GM12878 (cell line): Measurements from ENCODE around the gene ZSWIM3. TPM values are rescaled to one million over a fixed set of nuclear protein-coding genes. Genes with fewer than 3 reads are reported as not detected.

ENCODE experiments used
- ATAC-seq: fragments of 200-7000 bp; cut with Tn5 transposase; 3 replicates; pipeline ENCODE4 v1.9.1; 2020; ENCODE audit warnings: mild to moderate bottlenecking, moderate library complexity
- BruUV-seq: library from RNA; stranded (reverse); fragments of 400-500 nt; replicated peaks from 2 replicates; lab custom pipeline; 2021; lab: Mats Ljungman, UMichigan
- CTCF ChIA-PET: fragments of 300-600 bp; sonication (Branson Sonifier 250); formaldehyde crosslinking; extraction: SDS; loops from one replicate; lab custom pipeline; 2021; ENCODE audit warnings: inconsistent platforms; lab: Yijun Ruan, JAX
- POLR2A ChIA-PET: fragments of 350-600 bp; formaldehyde crosslinking; extraction: SDS; loops from one replicate; lab custom pipeline; 2021; ENCODE audit warnings: inconsistent platforms; lab: Charles Lee
- RAD21 ChIA-PET: fragments of 300-600 bp; sonication (Branson Sonifier 250); formaldehyde crosslinking; loops from one replicate; lab custom pipeline; 2023; ENCODE audit warnings: antibody characterized with exemption; ENCODE audit not compliant: unreplicated experiment; lab: Charles Lee
- SMC1A ChIA-PET: fragments of 300-600 bp; sonication (Branson Sonifier 250); formaldehyde crosslinking; loops from one replicate; lab custom pipeline; 2023; ENCODE audit not compliant: unreplicated experiment, uncharacterized antibody; lab: Charles Lee
- DNase-seq: peaks from one replicate; pipeline ENCODE4 v3.0.0-alpha.2; 2011; ENCODE audit warnings: low read depth, low spot score
- FAIRE-seq: peaks from 3 replicates; lab custom pipeline; 2011; peaks lifted over from hg19 to GRCh38; lab: Jason Lieb, UNC
- H2AFZ ChIP-seq: 2 replicates; pipeline ENCODE4 v1.6.0; 2011; ENCODE audit warnings: low read depth, low read length, control low read depth; ENCODE audit not compliant: control insufficient read depth
- H3K27ac ChIP-seq: 2 replicates; pipeline ENCODE4 v1.5.1; 2011; ENCODE audit warnings: control low read depth; ENCODE audit not compliant: control insufficient read depth, insufficient read depth
- H3K27me3 ChIP-seq, 2 experiments: replicated peaks in 1 of 2; 2 replicates each; pipeline versions ENCODE4 v1.6.0 to v1.6.1; 2011; ENCODE audit warnings: low read length in 1 of 2; ENCODE audit not compliant: control insufficient read depth in 2 of 2, insufficient read depth in 2 of 2
- H3K36me3 ChIP-seq, 2 experiments: 2 replicates each; pipeline ENCODE4 v1.5.1; 2011; ENCODE audit warnings: low read length in 1 of 2; ENCODE audit not compliant: control insufficient read depth in 2 of 2, insufficient read depth in 2 of 2
- H3K4me1 ChIP-seq: 2 replicates; pipeline ENCODE4 v1.6.1; 2011; ENCODE audit warnings: mild to moderate bottlenecking, low read length, moderate library complexity, mixed read lengths; ENCODE audit not compliant: control insufficient read depth, insufficient read depth
- H3K4me2 ChIP-seq: 2 replicates; pipeline ENCODE4 v1.6.0; 2011; ENCODE audit warnings: control low read depth; ENCODE audit not compliant: control insufficient read depth, insufficient read depth
- H3K4me3 ChIP-seq: fragments of 200-600 bp; sonication (generic); 2 replicates; pipeline ENCODE4 v1.5.1; 2016
- H3K79me2 ChIP-seq: 2 replicates; pipeline ENCODE4 v1.6.0; 2011; ENCODE audit warnings: low read length; ENCODE audit not compliant: control insufficient read depth, insufficient read depth
- H3K9ac ChIP-seq: 2 replicates; pipeline ENCODE4 v1.8.0; 2011; ENCODE audit warnings: low read length, control low read depth, mixed read lengths; ENCODE audit not compliant: control insufficient read depth, insufficient read depth
- H3K9me3 ChIP-seq: replicated peaks from 3 replicates; pipeline ENCODE4 v1.5.1; 2011; ENCODE audit warnings: mild to moderate bottlenecking, low read length; ENCODE audit not compliant: control insufficient read depth, insufficient read depth
- H4K20me1 ChIP-seq: 2 replicates; pipeline ENCODE4 v1.6.0; 2011; ENCODE audit not compliant: control insufficient read depth, insufficient read depth
- BCL11A ChIP-seq: IDR thresholded peaks from 2 replicates; pipeline ENCODE4 v1.6.1; 2011; ENCODE audit warnings: low read depth, low read length
- CHD1 ChIP-seq: IDR thresholded peaks from 2 replicates; pipeline ENCODE4 v1.6.1; 2012; ENCODE audit warnings: low read depth, low read length, improper control_type of control experiment
- EZH2 ChIP-seq: IDR thresholded peaks from 2 replicates; pipeline ENCODE4 v1.6.1; 2012; ENCODE audit warnings: low read depth, mild to moderate bottlenecking, control low read depth, inconsistent platforms, low read length, borderline replicate concordance; ENCODE audit not compliant: control insufficient read depth
- HCFC1 ChIP-seq: fragments of 150-350 bp; IDR thresholded peaks from 2 replicates; pipeline ENCODE4 v1.6.1; 2014; ENCODE audit warnings: low read length
- HSF1 ChIP-seq: fragments of 150-350 bp; IDR thresholded peaks from 2 replicates; pipeline ENCODE4 v1.6.1; 2014; ENCODE audit warnings: mild to moderate bottlenecking, low read depth, low read length
- IRF4 ChIP-seq: IDR thresholded peaks from 2 replicates; pipeline ENCODE4 v1.6.1; 2011; ENCODE audit warnings: low read depth, low read length
- POLR2AphosphoS2 ChIP-seq: IDR thresholded peaks from 2 replicates; pipeline ENCODE4 v1.6.1; 2011; ENCODE audit warnings: low read depth, mild to moderate bottlenecking, low read length, improper control_type of control experiment, moderate library complexity
- SIX5 ChIP-seq: IDR thresholded peaks from 2 replicates; pipeline ENCODE4 v1.6.1; 2011; ENCODE audit warnings: mild to moderate bottlenecking, low read depth, low read length, moderate library complexity; ENCODE audit not compliant: severe bottlenecking
- SPI1 ChIP-seq: IDR thresholded peaks from 2 replicates; pipeline ENCODE4 v1.6.1; 2011; ENCODE audit warnings: low read depth, mild to moderate bottlenecking, low read length, moderate library complexity, borderline replicate concordance; ENCODE audit not compliant: insufficient read depth
- TCF12 ChIP-seq: IDR thresholded peaks from 2 replicates; pipeline ENCODE4 v1.6.1; 2011; ENCODE audit warnings: low read depth, mild to moderate bottlenecking, low read length
- ZBTB11 ChIP-seq: fragments of 450-650 bp; formaldehyde crosslinking; IDR thresholded peaks from 2 replicates; pipeline ENCODE4 v1.5.0; 2022; ENCODE audit warnings: mild to moderate bottlenecking, missing genetic modification characterization
- ZNF24 ChIP-seq: fragments of 450-650 bp; IDR thresholded peaks from 2 replicates; pipeline ENCODE4 v1.6.1; 2017; ENCODE audit warnings: antibody characterized with exemption, mild to moderate bottlenecking
- ZSCAN29 ChIP-seq: fragments of 450-650 bp; IDR thresholded peaks from 2 replicates; pipeline ENCODE4 v1.6.1; 2017; ENCODE audit warnings: mild to moderate bottlenecking, moderate library complexity
- WGBS: methylation state at CpG from one replicate; pipeline ENCODE4 v1.1.6; 2016; ENCODE audit warnings: low lambda C conversion rate; ENCODE audit not compliant: insufficient replicate concordance, insufficient coverage; ENCODE audit errors: missing lambda C conversion rate; 5-methylcytosine and 5-hydroxymethylcytosine counted together
- in situ Hi-C: fragments of 300-500 bp; cut with MboI; formaldehyde crosslinking; loops from 9 replicates; pipeline ENCODE4 v1.14.3; 2018; ENCODE audit warnings: mixed read lengths
- intact Hi-C: fragments of 100-400 bp; cut with micrococcal nuclease; formaldehyde crosslinking; loops from one replicate; pipeline ENCODE4 v1.14.2; 2022; ENCODE audit not compliant: unreplicated experiment
- polyA plus RNA-seq, 11 experiments: library from polyadenylated mRNA; depleted of rRNA in 4 of 11; unstranded in 6 of 11; stranded (reverse) in 5 of 11; fragments of >200 nt; fragmentation: Nextera tagmentation in 4 of 11; fragmentation: Illumina TruSeq in 1 of 11; extraction: Ambion mirVana in 4 of 11; extraction: Trizol in 1 of 11; gene quantifications; 1 replicate in 1 of 11; 2 replicates in 10 of 11; pipeline versions ENCODE4 v1.2.1 to v1.2.3, GENCODE V29; 2011 to 2016; ENCODE audit warnings: inconsistent platforms in 2 of 11, missing spikeins in 2 of 11, low read depth in 1 of 11
- total RNA-seq, 4 experiments: library from RNA; depleted of rRNA in 3 of 4; stranded (reverse); fragments of >200 nt in 3 of 4; fragmentation: Illumina TruSeq in 1 of 4; extraction: Trizol in 1 of 4; gene quantifications; 2 replicates each; pipeline versions ENCODE4 v1.2.1 to v1.2.3, GENCODE V29; 2013 to 2021
- TF ChIP-seq, protein P1 (sequence below): IDR thresholded peaks from 2 replicates; pipeline ENCODE4 v1.6.1; 2011; ENCODE audit warnings: low read depth, mild to moderate bottlenecking, low read length, moderate library complexity, borderline replicate concordance; ENCODE audit errors: extremely low read depth
- TF ChIP-seq, protein P2 (sequence below): fragments of 450-650 bp; conservative IDR thresholded peaks from 2 replicates; pipeline ENCODE4 v1.6.1; 2017; ENCODE audit warnings: mild to moderate bottlenecking, moderate library complexity

The ZSWIM3 gene
- total and polyA plus RNA-seq, 10 of the 15 experiments (the other 5 are each of a cell fraction or from before 2014, with no cell fraction given): 1.6 to 5.1 (median 4.2) TPM

DNA sequence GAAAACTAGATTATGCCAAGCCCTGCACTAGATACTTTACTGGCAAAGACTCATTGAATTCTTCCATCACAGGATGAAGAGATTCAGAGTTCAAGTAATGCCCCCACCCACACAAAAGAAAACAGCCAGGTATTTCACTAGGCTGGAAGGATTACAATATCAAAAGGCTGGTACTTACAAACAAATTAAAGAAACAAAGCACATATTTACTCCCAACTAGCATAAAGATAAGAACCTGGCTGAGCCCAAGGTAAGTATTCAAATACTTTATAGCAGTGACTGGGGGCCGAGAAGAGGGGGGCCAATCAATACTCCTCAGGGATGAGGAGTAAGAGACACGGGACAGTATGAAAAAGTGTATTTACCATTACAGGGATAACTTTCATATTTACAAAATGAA is 3.9 kb upstream of the ZSWIM3 start:
- no peak overlapping the region for H3K27ac ChIP-seq
- H3K36me3 ChIP-seq: no peaks in the 10 kb centered on the region
- POLR2A ChIA-PET: interaction anchor here (2.4 kb wide), 1 partner anchor 11 kb away, joined by 10 read pairs; no protein-coding TSS in a partner anchor
- ATAC-seq: no peak
- H2AFZ ChIP-seq: no peak overlapping the region
- SMC1A ChIA-PET: no interaction called here
- WGBS: 71% methylated on average over 2 of the region's 2 CpGs
- H3K4me3 ChIP-seq: no peak overlapping the region
- in situ Hi-C loops (no loop called here), intact Hi-C loops (no loop called here)
- no peaks in the 10 kb centered on the region for H4K20me1 ChIP-seq
- no peak for FAIRE-seq
- no TSS peak for BruUV-seq
- no peak for DNase-seq
- no peak overlapping the region for H3K9ac ChIP-seq
- H3K4me2 ChIP-seq: no peak overlapping the region
- RAD21 ChIA-PET: no interaction called here
- no peaks in the 10 kb centered on the region for H3K9me3 ChIP-seq
- H3K27me3 ChIP-seq: no peaks in the 10 kb centered on the region
- peaks cover 8% of the 10 kb centered on the region for H3K4me1 ChIP-seq
- CTCF ChIA-PET: interaction anchor here (0.8 to 1.6 kb wide), 2 partner anchors 54 to 117 kb away, joined by 3 to 6 read pairs; no protein-coding TSS in a partner anchor
- H3K79me2 ChIP-seq: peaks cover 19% of the 10 kb centered on the region
- TF ChIP-seq SPI1: no peak
- TF ChIP-seq BCL11A: no peak
- no peak for TF ChIP-seq ZSCAN29
- TF ChIP-seq IRF4: no peak
- TF ChIP-seq, protein P1, sequence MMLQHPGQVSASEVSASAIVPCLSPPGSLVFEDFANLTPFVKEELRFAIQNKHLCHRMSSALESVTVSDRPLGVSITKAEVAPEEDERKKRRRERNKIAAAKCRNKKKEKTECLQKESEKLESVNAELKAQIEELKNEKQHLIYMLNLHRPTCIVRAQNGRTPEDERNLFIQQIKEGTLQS: no peak
- TF ChIP-seq ZBTB11: no peak
- TF ChIP-seq HSF1: no peak
- TF ChIP-seq HCFC1: no peak
- TF ChIP-seq TCF12: no peak
- no peak for TF ChIP-seq EZH2
- no peak for TF ChIP-seq SIX5
- TF ChIP-seq CHD1: no peak
- TF ChIP-seq POLR2AphosphoS2: no peak
- TF ChIP-seq, protein P2, sequence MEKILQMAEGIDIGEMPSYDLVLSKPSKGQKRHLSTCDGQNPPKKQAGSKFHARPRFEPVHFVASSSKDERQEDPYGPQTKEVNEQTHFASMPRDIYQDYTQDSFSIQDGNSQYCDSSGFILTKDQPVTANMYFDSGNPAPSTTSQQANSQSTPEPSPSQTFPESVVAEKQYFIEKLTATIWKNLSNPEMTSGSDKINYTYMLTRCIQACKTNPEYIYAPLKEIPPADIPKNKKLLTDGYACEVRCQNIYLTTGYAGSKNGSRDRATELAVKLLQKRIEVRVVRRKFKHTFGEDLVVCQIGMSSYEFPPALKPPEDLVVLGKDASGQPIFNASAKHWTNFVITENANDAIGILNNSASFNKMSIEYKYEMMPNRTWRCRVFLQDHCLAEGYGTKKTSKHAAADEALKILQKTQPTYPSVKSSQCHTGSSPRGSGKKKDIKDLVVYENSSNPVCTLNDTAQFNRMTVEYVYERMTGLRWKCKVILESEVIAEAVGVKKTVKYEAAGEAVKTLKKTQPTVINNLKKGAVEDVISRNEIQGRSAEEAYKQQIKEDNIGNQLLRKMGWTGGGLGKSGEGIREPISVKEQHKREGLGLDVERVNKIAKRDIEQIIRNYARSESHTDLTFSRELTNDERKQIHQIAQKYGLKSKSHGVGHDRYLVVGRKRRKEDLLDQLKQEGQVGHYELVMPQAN: no peak
- no peak for TF ChIP-seq ZNF24
